DND-41 (cell line): Measurements from ENCODE around the gene C1QTNF6.

ENCODE experiments used
- ATAC-seq: fragments of 200-7000 bp; cut with Tn5 transposase; 3 replicates; pipeline ENCODE4 v1.9.1; 2021; ENCODE audit warnings: low read depth; ENCODE audit not compliant: insufficient read depth
- DNase-seq: peaks from one replicate; pipeline ENCODE4 v3.0.0-alpha.2; 2020
- H2AFZ ChIP-seq: 2 replicates; pipeline ENCODE4 v1.6.0; 2012; ENCODE audit warnings: low read depth, low read length
- H3K27ac ChIP-seq: 2 replicates; pipeline ENCODE4 v1.5.1; 2012; ENCODE audit warnings: low read length, inconsistent platforms
- H3K27me3 ChIP-seq: fragments of 200-600 bp; sonication (generic); 2 replicates; pipeline ENCODE4 v1.6.0; 2012; ENCODE audit warnings: low read length, mild to moderate bottlenecking, inconsistent platforms; ENCODE audit not compliant: insufficient read depth, poor library complexity
- H3K36me3 ChIP-seq: 2 replicates; pipeline ENCODE4 v1.5.1; 2012; ENCODE audit warnings: low read length, inconsistent platforms; ENCODE audit not compliant: insufficient read depth
- H3K4me1 ChIP-seq: 2 replicates; pipeline ENCODE4 v1.5.1; 2012; ENCODE audit warnings: mild to moderate bottlenecking, low read length; ENCODE audit not compliant: insufficient read depth
- H3K4me2 ChIP-seq: 2 replicates; pipeline ENCODE4 v1.6.0; 2012; ENCODE audit warnings: mild to moderate bottlenecking, moderate library complexity, low read length, inconsistent platforms; ENCODE audit not compliant: insufficient read depth
- H3K4me3 ChIP-seq, 2 experiments: fragments of 200-600 bp in 1 of 2; shearing (Covaris generic) in 1 of 2; 2 replicates each; pipeline ENCODE4 v1.5.1; 2012 to 2016; ENCODE audit warnings: inconsistent platforms in 2 of 2, low read length in 2 of 2, mild to moderate bottlenecking in 2 of 2, low read depth in 1 of 2, moderate library complexity in 1 of 2
- H3K79me2 ChIP-seq: 2 replicates; pipeline ENCODE4 v1.6.0; 2012; ENCODE audit warnings: low read length, inconsistent platforms; ENCODE audit not compliant: insufficient read depth
- H3K9ac ChIP-seq: 2 replicates; pipeline ENCODE4 v1.6.0; 2012; ENCODE audit warnings: low read depth, mild to moderate bottlenecking, inconsistent platforms, low read length, moderate library complexity
- H3K9me3 ChIP-seq: 2 replicates; pipeline ENCODE4 v1.5.1; 2012; ENCODE audit warnings: low read length, moderate library complexity, mild to moderate bottlenecking, inconsistent platforms; ENCODE audit not compliant: insufficient read depth, severe bottlenecking
- H4K20me1 ChIP-seq: 2 replicates; pipeline ENCODE4 v1.6.0; 2012; ENCODE audit warnings: low read length; ENCODE audit not compliant: insufficient read depth
- EZH2 ChIP-seq: IDR thresholded peaks from 3 replicates; pipeline ENCODE4 v1.6.1; 2012; ENCODE audit warnings: borderline replicate concordance, low read depth, mild to moderate bottlenecking, moderate library complexity, low read length, inconsistent platforms; ENCODE audit not compliant: severe bottlenecking
- TF ChIP-seq, protein P1 (sequence below): IDR thresholded peaks from 2 replicates; pipeline ENCODE4 v1.5.1; 2012; ENCODE audit warnings: borderline replicate concordance, low read length, moderate library complexity, mild to moderate bottlenecking; ENCODE audit not compliant: poor library complexity, severe bottlenecking; ENCODE audit errors: extremely low read depth

The C1QTNF6 gene

DNA sequence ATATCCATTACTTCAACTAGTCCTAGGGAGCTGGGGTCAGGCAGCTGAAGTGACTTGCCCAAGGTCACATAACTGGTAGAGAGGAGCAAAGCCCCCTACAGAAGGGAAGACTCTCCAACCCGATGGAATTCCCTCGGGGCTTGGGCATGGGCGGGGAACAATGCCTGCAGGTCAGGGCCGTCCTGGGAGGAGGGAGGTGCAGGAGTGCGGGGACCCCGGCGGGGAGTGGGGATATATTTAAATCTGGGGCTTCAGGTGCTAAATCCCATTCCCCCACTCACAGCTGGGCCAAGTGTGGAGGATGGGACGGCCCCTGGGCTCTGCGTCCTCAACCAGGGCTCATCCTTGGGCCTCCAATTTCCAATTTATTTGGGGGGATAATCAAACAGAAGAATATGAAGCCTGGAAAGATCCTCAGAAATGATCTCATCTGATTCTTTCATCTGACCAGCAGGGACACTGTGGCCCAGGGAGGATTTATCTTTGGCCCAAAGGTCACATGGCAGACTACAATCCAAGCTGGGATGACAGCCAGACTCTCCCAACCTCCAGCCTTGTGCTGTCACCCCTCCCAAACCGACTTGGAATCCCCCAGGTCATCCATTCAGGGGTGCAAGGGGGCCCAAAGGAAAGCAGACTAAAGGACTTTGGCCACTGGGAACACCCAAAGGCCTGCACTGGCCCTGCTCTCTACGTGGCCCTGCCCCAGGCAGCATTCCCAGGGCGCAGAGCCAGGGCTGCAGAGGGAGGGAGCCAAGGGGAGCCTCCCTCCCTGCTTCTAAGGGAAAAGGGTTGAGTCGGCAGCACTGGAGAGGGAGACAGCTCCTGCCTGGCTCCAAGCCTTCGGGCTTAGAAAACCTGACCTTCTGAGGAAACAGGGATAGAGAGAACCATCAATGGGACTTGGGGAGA, 8.7 kb upstream of the C1QTNF6 start:
- H3K36me3 ChIP-seq, result no peaks in the 10 kb centered on the region; the same call in 1 of the 2 replicates
- H3K9ac ChIP-seq, result no peak overlapping the region; the same call in 1 of the 2 replicates
- no peak for TF ChIP-seq EZH2
- TF ChIP-seq, protein P1, sequence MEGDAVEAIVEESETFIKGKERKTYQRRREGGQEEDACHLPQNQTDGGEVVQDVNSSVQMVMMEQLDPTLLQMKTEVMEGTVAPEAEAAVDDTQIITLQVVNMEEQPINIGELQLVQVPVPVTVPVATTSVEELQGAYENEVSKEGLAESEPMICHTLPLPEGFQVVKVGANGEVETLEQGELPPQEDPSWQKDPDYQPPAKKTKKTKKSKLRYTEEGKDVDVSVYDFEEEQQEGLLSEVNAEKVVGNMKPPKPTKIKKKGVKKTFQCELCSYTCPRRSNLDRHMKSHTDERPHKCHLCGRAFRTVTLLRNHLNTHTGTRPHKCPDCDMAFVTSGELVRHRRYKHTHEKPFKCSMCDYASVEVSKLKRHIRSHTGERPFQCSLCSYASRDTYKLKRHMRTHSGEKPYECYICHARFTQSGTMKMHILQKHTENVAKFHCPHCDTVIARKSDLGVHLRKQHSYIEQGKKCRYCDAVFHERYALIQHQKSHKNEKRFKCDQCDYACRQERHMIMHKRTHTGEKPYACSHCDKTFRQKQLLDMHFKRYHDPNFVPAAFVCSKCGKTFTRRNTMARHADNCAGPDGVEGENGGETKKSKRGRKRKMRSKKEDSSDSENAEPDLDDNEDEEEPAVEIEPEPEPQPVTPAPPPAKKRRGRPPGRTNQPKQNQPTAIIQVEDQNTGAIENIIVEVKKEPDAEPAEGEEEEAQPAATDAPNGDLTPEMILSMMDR, result no peak
- no peaks in the 10 kb centered on the region for H4K20me1 ChIP-seq
- no peak overlapping the region for H2AFZ ChIP-seq
- no peak overlapping the region for H3K27ac ChIP-seq
- H3K27me3 ChIP-seq, result no peaks in the 10 kb centered on the region
- peaks cover 7% of the 10 kb centered on the region for H3K79me2 ChIP-seq
- ATAC-seq (no peak), DNase-seq (no peak)
- peaks cover 18% of the 10 kb centered on the region for H3K4me1 ChIP-seq
- no peak overlapping the region for H3K4me3 ChIP-seq
- no peaks in the 10 kb centered on the region for H3K9me3 ChIP-seq
- 0 out of 2 replicates have a peak overlapping the region, but pooled peaks have one; percentile 86 for H3K4me2 ChIP-seq

DNA sequence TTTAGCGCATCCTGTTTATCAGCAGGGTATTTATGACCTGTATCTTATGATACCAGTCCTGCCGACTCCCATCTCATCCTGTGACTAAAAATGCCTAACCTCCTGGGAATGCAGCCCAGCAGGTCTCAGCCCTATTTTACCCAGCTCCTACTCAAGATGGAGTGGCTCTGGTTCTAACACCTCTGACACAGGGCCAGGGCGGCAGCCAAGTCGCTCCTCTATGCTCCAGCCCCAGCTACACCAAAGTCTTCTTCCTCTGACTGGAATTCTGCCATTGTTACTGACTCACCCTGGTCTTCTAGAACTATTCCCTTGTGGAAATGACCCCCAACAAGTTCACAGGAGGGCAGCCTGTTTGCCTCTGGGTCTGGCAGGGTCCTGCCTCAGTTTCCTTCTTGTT, 7.9 kb upstream of the C1QTNF6 start:
- H3K9ac ChIP-seq, result no peak overlapping the region
- no peaks in the 10 kb centered on the region for H3K27me3 ChIP-seq
- H3K27ac ChIP-seq, result no peak overlapping the region
- TF ChIP-seq EZH2, result no peak
- TF ChIP-seq, protein P1, result no peak
- no peak overlapping the region for H3K4me3 ChIP-seq
- H3K9me3 ChIP-seq, result no peaks in the 10 kb centered on the region
- no peaks in the 10 kb centered on the region; the same call in 1 of the 2 replicates for H3K36me3 ChIP-seq
- no peaks in the 10 kb centered on the region for H4K20me1 ChIP-seq
- H2AFZ ChIP-seq, result no peak overlapping the region
- H3K4me2 ChIP-seq, result no peak overlapping the region
- peaks cover 18% of the 10 kb centered on the region for H3K4me1 ChIP-seq
- peaks cover 7% of the 10 kb centered on the region for H3K79me2 ChIP-seq
- ATAC-seq (no peak), DNase-seq (no peak)

DNA sequence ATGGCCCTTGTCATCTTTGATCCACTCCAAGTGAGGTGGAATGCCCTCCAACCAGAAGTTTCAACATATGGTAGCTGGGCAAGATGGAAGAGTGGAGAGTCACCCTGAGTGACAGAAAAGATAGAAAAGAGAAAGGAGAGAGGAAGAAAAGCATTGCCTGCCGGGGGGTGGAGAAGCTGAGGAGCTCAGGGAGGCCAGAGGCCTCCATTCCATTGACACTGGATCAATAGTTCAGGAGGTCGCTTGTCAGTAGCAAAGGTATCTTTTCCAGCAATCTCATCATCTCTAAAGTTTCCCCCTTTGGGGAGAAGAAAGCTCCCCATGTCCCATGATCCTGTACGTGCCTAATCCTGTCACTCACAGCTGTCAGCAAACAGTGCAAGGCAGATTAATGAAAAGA, 6.7 kb upstream of the C1QTNF6 start:
- Histone ChIP-seq H3K27me3 (no peaks in the 10 kb centered on the region), H3K9ac (no peak overlapping the region), H3K79me2 (peaks cover 7% of the 10 kb centered on the region)

More for the DNA sequence above, 6.7 kb upstream of the C1QTNF6 start:
- no peak overlapping the region for H3K4me2 ChIP-seq
- H3K27ac ChIP-seq, result no peak overlapping the region
- peaks cover 15% of the 10 kb centered on the region for H3K4me1 ChIP-seq
- no peaks in the 10 kb centered on the region for H3K9me3 ChIP-seq
- TF ChIP-seq, protein P1, result no peak
- no peak for TF ChIP-seq EZH2
- H3K4me3 ChIP-seq, result no peak overlapping the region
- no peaks in the 10 kb centered on the region for H4K20me1 ChIP-seq
- DNase-seq (no peak), ATAC-seq (no peak)
- no peak overlapping the region for H2AFZ ChIP-seq
- H3K36me3 ChIP-seq, result no peaks in the 10 kb centered on the region; the same call in 1 of the 2 replicates
